ENCODE results near the gene PXDN. TPM values are rescaled to one million over a fixed set of nuclear protein-coding genes. Genes with fewer than 3 reads are reported as not detected.

The PXDN gene
- total RNA-seq, 2 donors from 2014 or later, result not detected

DNA sequence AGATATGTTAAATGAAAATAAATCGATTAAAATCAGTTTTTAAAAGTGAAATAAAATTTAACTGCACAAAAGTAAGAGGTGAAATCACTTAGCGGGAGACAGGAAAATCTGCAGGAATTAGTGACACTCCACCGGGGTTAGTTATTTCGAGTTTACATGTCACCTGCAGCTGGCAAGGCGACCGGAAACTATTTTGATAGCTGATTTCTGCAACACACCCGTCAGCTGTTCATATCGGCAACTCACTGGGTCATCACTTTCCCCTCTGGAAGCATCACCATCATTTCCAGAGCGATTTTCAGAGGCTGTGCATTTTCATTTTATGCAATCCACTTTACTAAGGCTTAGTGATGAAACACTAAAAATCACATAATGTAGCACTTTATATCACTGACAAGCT, 52.9 kb downstream of the PXDN start:
- Mint-ChIP-seq H3K27me3 (no peaks in the 10 kb centered on the region), H3K36me3 (ENCODE audit: low read depth) (no peaks in the 10 kb centered on the region), H3K4me3 (no peak overlapping the region), H3K4me1 (no peaks in the 10 kb centered on the region), H3K27ac (no peak overlapping the region), H3K9me3 (peaks cover 3% of the 10 kb centered on the region)
- ATAC-seq (replicated peaks), result no peak

DNA sequence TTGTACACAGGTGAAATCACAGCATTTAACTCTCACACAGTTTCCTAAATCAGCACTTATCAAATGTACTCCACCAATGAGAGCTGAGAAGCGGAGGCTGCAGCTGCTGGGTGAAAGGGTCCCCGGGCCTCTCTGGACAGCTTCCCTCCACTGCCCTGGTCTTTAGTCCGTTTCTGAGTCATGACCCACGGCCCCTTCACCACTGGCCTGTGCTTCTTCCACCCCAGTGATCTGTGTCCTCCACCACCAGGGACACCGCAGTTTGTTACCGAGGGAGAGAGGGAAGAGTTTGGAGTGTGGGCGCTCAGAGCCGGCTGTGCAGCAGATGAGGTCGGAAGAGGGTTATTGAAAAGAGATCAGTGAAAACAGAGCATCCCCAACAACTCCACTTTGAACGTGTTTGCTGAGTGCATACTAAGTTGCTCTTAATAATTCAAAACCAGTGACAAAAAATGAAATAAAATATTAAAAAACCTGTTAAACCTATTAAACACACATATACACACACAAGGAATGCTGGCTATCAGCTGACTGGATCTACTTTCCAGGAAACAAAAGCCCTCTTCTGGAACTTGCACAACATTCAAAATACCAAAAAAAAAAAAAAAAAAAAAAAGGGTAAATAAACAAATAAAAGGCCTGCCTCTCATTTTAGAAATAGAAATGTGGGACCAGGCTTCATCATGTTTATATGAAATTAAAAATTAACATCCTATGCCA, 54.1 kb downstream of the PXDN start:
- no peak overlapping the region for H3K27ac Mint-ChIP-seq
- H3K27me3 Mint-ChIP-seq, result no peaks in the 10 kb centered on the region
- ATAC-seq (replicated peaks), result no peak
- H3K4me1 Mint-ChIP-seq, result no peaks in the 10 kb centered on the region
- H3K36me3 Mint-ChIP-seq (ENCODE audit: low read depth), result no peaks in the 10 kb centered on the region
- no peaks in the 10 kb centered on the region for H3K9me3 Mint-ChIP-seq
- no peak overlapping the region for H3K4me3 Mint-ChIP-seq

DNA sequence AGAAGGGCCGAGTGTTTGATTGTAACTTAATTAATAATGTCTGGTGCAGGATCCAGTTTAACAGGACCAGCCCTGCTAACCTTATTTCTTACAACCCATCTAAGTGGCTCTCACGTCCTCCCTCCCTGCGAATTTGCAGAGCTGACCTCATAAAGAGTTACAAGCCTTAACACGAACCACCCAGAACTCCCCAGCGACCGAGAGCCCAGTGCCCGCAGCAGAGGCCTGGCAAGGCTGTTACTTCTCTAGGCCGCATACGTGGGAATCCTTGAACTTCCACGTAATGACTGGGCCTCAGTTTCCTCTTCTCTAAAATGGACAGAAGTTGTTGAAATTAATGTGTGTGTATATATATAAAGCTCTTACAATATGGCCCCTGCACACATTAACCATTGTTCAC, 55.5 kb downstream of the PXDN start:
- no peaks in the 10 kb centered on the region for H3K4me1 Mint-ChIP-seq
- H3K27me3 Mint-ChIP-seq, result no peaks in the 10 kb centered on the region
- no peaks in the 10 kb centered on the region for H3K36me3 Mint-ChIP-seq (ENCODE audit: low read depth)
- H3K27ac Mint-ChIP-seq, result no peak overlapping the region
- no peak overlapping the region for H3K4me3 Mint-ChIP-seq
- ATAC-seq (replicated peaks), result no peak
- H3K9me3 Mint-ChIP-seq, result no peaks in the 10 kb centered on the region

DNA sequence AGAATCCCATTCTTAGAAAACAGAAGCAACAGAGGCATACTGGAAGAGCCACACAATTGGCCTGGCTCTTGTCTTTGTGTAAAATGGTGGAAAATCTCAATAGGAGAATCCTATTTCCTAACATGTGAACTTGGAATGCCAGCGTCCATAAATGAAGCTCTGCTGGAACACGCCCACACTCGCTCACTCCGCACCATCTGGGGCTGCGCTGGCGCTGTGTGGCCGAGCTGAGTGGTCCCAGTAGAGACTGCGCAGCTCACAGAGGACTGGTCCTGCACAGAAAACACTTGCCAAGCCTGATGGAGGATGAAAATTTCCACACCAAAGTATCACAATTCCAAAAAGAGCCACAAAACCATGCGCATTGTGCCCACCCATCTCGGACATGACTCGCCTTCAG, 56.2 kb downstream of the PXDN start:
- Mint-ChIP-seq H3K27me3 (no peaks in the 10 kb centered on the region), H3K4me3 (no peak overlapping the region), H3K36me3 (ENCODE audit: low read depth) (no peaks in the 10 kb centered on the region), H3K9me3 (no peaks in the 10 kb centered on the region), H3K4me1 (no peaks in the 10 kb centered on the region), H3K27ac (no peak overlapping the region)
- ATAC-seq (replicated peaks), result no peak

DNA sequence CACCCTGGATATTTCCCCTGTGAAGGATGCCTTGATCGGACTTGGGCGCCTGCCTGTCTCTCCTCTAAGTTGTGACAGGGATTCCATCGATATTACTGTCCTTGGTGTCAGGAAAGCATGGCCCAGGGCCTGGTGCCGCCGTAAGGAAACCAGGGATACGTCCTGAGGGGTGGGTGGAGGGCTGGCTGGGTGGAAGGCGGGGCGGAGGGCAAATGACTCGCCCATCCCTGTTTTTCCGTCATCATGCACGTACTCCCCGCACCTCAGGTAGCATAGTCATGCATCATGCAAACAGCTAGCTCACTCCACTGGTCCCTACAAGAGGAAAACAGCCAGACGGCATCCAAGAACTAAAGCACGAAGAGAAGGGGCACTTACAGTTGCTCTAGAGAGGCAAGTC, 57.1 kb downstream of the PXDN start:
- H3K9me3 Mint-ChIP-seq, result no peaks in the 10 kb centered on the region
- no peak for ATAC-seq (replicated peaks)
- H3K4me3 Mint-ChIP-seq, result no peak overlapping the region
- H3K36me3 Mint-ChIP-seq (ENCODE audit: low read depth), result no peaks in the 10 kb centered on the region
- H3K27me3 Mint-ChIP-seq, result no peaks in the 10 kb centered on the region
- no peaks in the 10 kb centered on the region for H3K4me1 Mint-ChIP-seq
- H3K27ac Mint-ChIP-seq, result no peak overlapping the region

DNA sequence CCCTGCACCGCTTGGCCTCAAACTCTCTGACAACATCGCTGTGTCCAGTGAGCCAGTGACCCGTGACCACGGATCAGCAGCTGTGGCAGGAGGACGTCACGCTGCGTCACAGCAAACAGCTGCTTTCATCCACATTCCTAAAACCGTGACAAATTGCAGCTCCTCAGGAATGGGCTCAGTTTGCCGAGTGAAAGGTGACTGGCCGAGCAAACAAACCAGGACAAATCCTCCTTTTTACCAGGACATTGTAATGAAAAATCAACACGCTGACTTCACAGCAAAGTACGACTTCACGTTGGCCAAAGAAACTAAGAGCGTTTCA, 57.6 kb downstream of the PXDN start:
- no peaks in the 10 kb centered on the region for H3K4me1 Mint-ChIP-seq
- H3K9me3 Mint-ChIP-seq, result no peaks in the 10 kb centered on the region
- no peaks in the 10 kb centered on the region for H3K27me3 Mint-ChIP-seq
- H3K4me3 Mint-ChIP-seq, result no peak overlapping the region
- ATAC-seq (replicated peaks), result no peak
- H3K27ac Mint-ChIP-seq, result no peak overlapping the region
- H3K36me3 Mint-ChIP-seq (ENCODE audit: low read depth), result no peaks in the 10 kb centered on the region

DNA sequence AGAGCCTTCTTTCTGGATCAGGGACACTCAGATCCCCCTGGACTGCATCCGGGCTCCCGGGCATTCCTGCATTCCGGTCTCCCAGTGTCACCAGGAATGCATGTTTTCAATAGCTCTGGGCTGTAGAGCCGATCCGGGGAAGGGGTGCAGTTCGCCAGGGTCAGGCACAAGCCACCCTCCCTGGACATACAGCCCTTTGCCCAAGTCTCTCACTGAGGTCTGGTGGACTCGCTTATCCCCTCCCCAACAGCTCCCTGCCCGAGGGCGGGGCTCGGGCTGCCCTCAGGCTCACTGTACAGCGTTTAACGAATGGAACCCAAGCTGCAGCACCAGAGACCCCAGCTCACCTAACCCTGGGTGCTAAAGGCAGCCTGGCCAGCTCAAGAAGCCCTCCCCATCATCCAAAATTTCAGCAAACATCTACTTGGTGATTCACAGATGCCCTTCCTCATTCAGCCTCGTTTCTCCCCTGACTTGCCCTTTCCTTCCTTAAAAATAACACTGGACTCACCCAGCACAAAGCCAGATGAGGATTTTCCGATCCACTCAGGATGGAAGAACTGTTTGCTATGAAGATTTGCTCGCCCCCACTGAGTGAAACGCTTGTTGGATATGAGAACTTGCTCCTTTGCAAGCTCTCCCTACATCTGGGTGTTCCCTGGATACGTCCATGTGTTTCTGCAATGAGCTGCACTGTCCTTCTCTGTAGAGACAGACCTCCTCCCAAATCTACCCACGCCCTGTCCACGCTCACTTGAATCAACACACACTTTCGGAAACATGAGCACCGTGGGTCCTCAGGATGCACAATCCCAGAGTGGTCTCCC, 58.1 kb downstream of the PXDN start:
- Mint-ChIP-seq H3K27ac (no peak overlapping the region), H3K4me1 (no peaks in the 10 kb centered on the region)
- no peak for ATAC-seq (replicated peaks)

DNA sequence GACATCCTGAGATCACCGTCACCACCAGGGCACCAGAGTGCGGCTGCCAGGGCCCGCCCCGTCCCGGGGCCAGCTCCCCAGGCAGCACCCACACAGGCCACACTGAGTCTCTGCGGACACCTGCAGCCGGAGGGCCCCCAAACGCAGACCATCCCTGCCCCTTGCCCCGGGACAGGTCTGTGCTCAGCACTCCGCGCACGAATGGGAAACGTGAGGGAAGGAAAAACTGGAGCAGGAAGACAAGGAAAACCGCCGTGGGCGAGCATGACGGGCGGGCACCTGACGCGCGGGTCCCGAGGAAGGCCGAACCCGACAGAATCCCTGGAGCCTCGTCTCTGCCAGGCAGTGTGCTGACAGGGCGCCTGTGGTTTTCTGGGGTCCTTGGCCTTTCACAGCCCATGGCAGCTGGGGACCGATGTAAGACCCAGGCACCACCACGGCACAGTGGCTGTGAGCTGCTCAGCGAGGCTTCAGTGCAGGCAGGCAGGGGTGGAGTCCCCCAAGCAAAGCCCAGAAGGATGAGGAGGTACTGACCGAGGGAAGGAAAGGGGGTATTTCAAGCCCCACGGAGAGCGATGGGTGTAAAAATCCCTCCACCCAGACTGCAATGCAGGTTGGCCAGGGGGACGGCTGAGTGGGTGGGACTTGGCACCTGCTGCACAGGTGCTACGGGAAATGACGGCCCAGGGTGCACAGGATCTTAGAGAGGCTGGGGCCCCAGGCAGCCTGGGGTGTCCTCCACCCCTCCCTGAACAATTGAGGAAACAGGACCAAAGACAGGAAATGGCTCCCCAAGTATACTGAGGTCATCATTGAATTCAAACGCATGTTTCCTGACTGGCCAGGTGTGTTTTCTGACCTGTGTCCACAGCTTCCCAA, 59.0 kb downstream of the PXDN start:
- Mint-ChIP-seq H3K4me1 (no peaks in the 10 kb centered on the region), H3K27me3 (no peaks in the 10 kb centered on the region), H3K27ac (no peak overlapping the region), H3K36me3 (ENCODE audit: low read depth) (no peaks in the 10 kb centered on the region), H3K9me3 (no peaks in the 10 kb centered on the region), H3K4me3 (no peak overlapping the region)
- ATAC-seq (replicated peaks), result no peak

More for the DNA sequence above, 58.1 kb downstream of the PXDN start:
- Mint-ChIP-seq H3K27me3 (no peaks in the 10 kb centered on the region), H3K4me3 (no peak overlapping the region), H3K36me3 (ENCODE audit: low read depth) (no peaks in the 10 kb centered on the region), H3K9me3 (no peaks in the 10 kb centered on the region)

DNA sequence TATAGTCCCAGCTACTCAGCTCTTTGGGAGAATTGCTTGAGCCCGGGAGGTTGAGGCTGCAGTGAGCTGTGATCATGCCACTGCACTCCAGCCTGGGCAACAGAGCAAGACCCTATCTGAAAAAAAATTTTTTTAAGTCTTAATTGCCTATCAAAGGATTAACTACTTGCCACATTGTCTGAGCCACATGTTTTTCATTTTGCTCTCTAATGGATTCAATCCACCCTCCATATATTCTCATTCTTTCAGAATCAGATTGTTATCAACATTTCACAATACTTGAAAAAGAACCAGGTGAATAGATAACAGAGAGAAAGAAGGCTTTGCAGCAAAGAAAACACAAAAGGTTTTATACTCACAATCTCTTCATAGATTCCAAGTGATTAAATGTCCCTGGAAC, 61.0 kb downstream of the PXDN start:
- H3K27ac Mint-ChIP-seq, result no peak overlapping the region
- H3K4me1 Mint-ChIP-seq, result no peaks in the 10 kb centered on the region
- H3K36me3 Mint-ChIP-seq (ENCODE audit: low read depth), result no peaks in the 10 kb centered on the region
- H3K27me3 Mint-ChIP-seq, result no peaks in the 10 kb centered on the region
- no peaks in the 10 kb centered on the region for H3K9me3 Mint-ChIP-seq
- H3K4me3 Mint-ChIP-seq, result no peak overlapping the region
- ATAC-seq (replicated peaks), result no peak

DNA sequence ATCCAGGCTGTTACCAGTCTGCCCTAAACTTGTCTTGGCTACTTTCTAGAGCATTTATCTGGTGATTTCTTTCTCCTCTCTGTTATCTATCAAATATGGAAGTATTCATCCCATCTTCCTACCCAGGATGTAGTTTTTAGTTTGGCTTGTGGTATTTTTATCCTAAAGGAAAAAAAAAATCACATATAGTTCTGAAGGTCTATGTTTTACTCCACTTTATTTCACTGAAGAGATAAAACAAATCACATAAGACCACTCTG, 62.2 kb downstream of the PXDN start:
- H3K36me3 Mint-ChIP-seq (ENCODE audit: low read depth), result no peaks in the 10 kb centered on the region
- no peaks in the 10 kb centered on the region for H3K9me3 Mint-ChIP-seq
- H3K27ac Mint-ChIP-seq, result no peak overlapping the region
- H3K27me3 Mint-ChIP-seq, result no peaks in the 10 kb centered on the region
- no peak for ATAC-seq (replicated peaks)
- no peaks in the 10 kb centered on the region for H3K4me1 Mint-ChIP-seq
- no peak overlapping the region for H3K4me3 Mint-ChIP-seq

DNA sequence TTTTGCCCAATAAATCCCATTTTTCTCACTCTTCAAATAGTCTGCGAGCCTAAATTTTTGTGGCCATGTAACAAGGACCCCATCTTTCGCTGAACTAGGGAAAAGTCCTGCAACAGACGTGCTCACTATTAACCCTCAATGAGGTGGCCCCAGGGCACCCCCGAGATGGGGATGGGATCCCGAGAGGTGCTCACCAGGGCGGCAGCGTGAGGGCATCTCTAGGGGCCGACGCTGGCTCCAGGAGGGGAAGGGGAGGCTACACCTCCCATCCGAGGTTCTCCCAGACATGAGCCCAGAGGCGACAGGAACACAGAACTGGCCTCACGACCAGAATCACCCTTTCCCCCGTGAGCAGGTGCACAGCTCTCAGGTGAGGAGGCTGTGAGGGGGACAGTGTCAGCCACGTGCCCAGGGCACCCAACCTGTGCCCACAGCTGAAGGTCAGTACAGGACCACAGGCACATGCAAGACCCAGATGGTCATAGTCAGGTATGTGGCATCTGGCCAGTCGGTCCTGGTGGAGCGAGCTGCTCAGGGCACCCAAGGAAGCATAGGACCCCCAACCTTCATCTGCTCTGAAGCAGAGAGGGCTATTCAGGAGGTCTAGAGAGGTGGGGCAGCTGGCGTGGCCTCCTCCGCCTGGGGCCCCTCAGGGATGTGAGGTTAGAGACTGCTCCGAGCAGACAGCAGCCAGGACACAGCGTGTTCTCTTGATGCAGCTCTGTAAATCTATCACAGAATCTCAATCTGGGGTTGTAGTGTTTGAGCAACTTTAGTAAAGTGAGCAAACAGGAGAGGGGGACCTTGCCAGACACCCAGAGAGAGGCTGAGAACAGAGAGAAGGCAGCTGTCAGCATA, 62.8 kb downstream of the PXDN start:
- no peak overlapping the region for H3K27ac Mint-ChIP-seq
- ATAC-seq (replicated peaks), result no peak
- no peaks in the 10 kb centered on the region for H3K27me3 Mint-ChIP-seq
- no peaks in the 10 kb centered on the region for H3K9me3 Mint-ChIP-seq
- no peaks in the 10 kb centered on the region for H3K36me3 Mint-ChIP-seq (ENCODE audit: low read depth)
- no peaks in the 10 kb centered on the region for H3K4me1 Mint-ChIP-seq
- no peak overlapping the region for H3K4me3 Mint-ChIP-seq

DNA sequence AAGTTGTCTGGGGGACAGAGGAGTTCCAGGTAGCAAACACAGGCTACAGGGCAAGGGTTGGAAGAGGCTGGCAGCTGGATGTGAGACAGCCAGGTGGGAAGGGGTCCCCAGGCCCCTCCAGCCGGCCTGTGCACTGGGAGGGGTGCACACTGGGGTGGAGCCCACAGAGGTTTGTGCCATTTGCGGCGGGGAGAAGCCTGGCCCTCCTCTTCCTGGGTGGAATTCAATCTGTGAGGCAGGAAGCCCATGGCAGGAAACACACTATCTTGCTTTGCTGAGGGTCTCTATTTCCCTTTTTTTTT, 63.3 kb downstream of the PXDN start:
- no peak for ATAC-seq (replicated peaks)
- Mint-ChIP-seq H3K36me3 (ENCODE audit: low read depth) (no peaks in the 10 kb centered on the region), H3K9me3 (no peaks in the 10 kb centered on the region), H3K4me1 (no peaks in the 10 kb centered on the region), H3K27me3 (no peaks in the 10 kb centered on the region), H3K4me3 (no peak overlapping the region), H3K27ac (no peak overlapping the region)

DNA sequence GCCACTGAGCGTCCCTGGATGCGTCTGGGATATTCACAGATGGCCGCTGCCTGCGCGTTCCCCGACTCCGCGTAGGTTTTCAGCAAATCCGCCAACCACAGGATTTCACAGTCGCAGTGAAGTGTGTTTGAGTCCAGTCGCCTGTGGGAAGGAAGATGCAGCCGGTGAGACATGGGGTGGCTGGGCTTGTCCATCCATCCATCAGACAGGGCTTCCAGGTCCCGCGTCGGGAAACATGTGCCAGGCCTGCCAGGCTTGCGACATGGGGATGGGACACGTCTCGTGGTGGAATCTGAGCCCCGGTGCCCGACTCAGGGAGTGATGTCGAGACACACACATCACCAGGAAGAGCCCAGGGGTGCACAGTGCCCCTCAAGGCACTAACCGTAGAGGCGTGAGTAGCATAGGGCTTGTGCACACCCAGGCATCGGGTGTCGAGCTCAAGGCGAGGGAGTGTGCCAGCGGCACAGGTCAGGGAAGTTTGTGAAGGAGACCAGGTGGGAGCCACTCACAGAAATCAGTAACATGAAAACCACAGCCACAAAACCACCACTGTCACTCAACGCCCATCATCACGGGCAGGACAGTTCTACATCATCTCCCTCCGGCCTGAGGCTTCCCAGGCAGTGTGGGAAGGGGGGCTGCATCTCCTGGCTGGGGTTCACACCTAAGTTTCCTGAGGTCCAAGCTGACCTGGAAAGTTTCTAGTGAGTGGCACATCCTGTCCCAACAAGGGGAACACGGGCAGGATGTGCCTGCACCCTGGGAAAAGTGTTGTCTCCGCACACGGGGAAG, 63.9 kb downstream of the PXDN start:
- no peaks in the 10 kb centered on the region for H3K4me1 Mint-ChIP-seq
- no peak for ATAC-seq (replicated peaks)
- H3K4me3 Mint-ChIP-seq, result no peak overlapping the region
- H3K36me3 Mint-ChIP-seq (ENCODE audit: low read depth), result no peaks in the 10 kb centered on the region
- no peaks in the 10 kb centered on the region for H3K9me3 Mint-ChIP-seq
- H3K27me3 Mint-ChIP-seq, result no peaks in the 10 kb centered on the region
- no peak overlapping the region for H3K27ac Mint-ChIP-seq
